Stimulated activated naive CD4-positive, alpha-beta T cell treated with Interleukin-2 at 50 U/mL for 16 hours (primary cell): Measurements from ENCODE around the gene NELFB.

Experiments used
- DNase-seq: peaks from one replicate; lab custom pipeline; 2025; lab: John Stamatoyannopoulos, UW

NELFB gene

DNA sequence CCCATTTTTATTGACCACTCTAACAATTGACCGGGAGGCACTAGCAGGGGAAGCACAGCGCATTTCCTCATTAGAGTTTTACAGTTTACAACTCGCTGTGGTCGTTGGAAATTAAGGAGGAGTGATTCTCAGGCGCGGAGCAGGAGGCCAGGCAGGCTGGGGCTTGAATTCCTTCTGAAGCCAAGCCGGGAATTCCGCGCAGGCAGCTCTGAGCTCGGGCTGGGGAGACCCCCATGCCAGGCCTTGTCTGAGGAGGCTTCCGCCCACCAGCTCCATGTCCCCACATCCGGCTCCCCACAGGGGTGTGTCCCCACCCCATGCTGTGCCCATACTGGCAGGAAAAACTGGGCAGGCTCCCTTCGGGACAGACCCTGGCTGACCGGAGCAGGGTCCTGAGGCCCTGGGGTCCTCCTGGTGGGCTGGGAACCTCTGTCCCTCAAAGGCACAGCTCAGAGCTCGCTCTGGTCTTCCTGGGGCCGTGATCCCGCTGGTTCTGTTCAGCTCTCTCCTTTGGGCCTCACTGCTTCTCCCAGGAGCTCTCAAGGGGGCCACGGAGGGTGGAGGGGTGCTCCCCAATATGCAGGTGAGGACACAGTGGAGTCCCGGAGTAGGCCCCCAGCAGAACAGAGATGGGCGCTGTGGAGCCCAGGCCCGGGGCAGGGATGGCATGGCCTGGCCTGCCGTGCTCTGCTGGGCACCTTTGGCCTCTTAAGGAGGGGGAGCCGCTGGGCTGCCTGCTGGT lies 48.2 kb downstream of the NELFB start:
- no peak for DNase-seq

DNA sequence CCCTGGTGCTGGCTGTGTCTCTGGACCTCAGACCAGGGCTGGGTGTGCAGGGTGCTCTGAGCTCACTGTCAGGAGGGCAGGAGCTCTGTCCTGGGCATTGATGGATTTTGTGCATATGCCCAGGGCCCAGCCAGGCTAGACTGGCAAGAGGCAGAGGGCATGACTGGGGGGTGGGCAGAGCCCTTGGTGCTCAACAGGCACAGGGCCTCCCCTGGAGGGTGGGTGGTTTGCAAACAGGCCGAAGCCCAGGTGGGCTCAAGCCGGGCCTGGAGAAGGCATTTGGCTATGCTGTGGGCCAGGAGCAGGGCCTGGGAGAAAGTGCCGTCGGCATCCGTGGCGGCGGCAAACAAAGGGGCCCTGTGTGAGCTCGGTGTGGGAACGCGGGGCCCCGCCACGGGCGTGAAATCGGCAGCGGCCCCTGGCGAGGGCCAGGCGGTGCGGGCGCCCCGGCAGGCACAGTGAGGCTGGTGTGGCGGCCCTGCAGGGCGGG lies 48.8 kb downstream of the NELFB start:
- no peak for DNase-seq

DNA sequence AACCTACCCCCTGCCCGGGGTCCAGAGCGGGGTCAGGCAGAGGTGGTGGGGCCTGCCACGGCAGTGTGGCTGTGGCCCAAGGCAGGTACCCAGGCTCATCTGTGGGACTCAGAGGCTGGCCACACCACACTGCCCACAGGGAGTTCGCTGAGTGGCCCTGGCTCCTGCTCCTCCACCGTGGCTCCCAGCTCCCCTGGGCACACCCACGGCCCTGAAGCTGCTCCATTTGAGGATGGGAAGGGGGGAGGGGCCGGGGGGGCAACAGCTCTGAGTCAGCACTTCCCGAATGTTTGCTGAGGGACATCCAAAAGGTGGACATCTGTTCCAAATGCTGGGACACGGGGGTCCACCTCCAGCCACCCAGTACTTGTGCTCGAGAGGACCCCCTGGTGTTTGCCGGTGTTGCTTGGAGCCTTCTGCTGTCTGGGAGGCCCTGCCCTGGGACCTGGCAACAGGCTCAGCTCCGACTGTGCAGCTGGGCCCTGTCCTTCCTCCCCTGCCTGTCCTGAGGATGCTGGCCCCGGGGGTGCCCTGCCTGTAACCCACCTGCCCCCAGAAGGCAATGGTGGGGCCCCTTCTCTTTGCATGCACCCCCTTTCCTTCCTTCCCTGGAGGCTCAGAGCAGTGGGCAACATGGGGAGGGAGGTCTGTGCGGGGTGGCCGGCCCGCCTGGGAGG lies 49.4 kb downstream of the NELFB start:
- DNase-seq, result no peak

DNA sequence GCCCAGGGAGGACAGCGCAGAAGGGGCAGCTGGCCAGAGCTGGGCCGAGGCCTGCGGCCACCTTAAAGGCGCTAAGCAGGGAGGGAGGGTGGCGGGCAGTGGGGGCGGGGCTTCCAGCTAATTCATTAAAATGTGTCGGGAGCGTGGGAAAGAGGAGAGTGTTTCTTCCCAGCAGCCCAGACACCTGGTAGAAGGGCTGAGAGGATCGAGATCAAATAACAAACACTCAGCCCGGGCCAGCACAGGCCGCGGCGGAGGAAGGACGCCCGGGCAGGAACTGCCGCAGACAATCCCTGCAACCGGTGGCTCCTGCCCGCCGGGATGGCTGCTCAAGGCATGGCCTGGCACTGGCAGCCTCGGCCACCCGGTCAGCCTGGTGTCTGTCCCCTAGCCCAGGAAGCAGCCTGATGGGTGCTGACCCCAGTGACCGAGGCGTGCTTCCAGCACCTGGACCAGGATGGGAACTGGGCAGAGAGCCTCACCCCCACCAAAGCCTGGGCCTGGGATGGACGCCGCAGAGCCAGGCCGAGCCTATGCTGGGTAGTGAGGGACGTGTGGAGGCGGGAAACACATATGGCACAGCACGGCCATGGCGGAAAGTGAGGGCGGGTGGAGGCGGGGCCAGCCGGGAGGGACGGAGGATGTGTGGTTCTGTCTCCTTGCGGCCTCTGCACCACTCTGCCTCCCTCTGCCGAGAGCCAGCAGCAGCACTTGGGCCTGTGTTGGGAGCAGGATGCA lies 50.1 kb downstream of the NELFB start:
- peak; percentile 41 for DNase-seq

DNA sequence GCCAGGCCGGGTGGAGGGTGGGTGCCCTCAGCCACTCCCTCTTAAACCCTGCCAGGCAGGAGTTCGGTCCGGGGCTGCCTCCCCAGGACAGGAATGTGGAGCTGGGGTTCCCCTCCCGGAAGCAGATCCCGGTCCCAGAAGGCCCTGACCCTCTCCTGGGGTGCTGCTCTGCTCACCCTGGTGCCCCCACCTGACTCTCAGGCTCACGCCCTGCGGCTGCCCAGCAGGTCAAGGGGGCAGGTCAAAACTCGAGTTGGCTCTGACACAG lies 50.6 kb downstream of the NELFB start:
- no peak for DNase-seq

DNA sequence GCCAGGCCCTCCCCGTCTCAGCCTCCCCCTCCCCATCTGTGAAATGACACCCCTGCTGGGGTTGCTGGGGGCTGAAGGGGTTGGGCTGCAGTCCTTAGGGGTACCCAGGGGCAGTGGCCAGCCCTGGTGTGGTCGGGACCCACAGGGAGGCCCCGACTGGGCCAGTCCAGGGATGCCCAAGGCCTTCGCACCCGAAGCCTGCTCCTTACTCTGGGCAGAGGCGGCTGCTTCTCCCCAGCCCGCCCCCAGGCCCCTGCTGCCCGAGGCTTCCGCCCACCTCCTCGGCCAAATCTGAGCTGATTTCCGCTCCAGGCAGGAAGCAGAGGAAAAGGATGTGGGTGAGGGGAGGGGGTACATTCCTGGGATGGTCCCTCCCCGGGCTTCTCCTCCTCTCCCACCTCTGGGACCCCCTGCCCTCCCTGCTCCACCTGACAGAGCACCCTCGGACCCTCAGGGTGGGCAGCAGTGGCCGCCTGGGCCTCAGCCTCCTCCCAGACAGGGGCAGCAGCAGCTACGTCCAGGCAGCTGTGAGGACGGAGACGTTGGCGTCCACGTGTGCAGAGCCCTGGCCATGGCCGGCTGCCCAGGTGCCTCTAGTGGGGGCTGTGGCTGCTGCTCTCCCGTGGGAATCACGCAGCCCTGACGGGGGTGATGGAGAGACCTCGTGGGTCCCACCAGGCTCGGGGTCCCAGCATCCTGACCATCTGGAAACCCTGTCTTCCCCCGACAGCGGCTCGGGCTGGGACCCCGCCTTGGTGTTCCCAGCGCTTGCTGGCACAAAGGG lies 51.1 kb downstream of the NELFB start:
- no peak for DNase-seq

DNA sequence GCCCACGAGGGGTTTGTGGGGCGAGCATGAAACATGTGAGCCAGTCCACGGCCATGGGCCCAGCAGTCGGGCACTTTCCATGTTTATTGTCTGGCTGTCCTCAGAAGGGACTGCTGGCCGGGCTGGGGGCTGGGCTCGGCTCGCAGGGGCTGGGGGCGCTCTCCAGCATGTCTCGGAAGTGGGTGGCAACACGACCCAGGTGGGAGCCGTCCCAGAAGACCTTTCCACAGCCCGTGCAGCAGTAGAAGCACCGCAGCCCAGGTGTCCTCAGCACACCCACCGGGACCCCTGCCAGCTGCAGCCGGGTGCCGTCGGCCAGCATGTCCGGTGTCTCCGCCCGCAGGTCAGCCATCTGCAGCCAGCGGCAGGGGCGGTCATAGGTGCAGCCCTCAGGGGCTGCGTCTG lies 51.7 kb downstream of the NELFB start:
- DNase-seq, result no peak

DNA sequence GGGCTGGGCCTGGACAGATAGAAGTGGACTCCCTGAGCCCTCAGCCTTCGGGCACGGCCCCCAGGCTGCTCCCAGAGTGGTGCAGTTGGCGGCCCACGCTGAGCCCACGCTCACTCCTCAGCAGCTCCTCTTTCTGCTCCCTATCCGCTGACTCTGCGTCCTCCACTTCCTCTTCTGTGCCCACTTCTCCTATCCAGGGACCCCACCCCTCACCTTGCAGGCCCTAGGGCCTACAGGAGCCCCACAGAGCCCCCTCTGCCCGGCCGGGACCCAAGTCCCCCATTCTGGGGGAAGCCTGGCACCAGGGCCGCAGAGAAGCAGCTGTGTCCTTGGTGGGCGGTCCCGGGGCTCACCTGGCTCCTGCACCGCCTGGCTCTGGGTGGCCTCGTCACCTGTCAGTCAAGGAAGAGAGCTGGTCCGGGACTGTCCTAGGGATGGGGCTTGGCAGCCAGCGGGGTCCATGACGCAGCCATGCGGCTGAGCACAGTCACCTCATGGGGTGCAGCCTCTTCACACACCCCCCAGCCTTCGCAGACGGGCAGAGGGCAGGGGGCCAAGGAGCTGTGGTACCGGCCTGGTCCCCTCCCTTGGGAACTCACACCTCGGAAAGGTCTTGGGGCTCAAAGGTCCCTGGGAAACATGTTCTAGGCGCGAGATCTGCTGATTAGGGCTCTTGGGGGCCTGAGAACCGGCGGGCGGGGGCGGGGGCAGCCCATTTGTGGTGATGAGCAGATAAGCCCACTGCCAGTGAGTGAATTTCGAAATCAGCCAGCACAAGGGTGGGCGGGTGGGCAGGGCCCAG lies 52.3 kb downstream of the NELFB start:
- DNase-seq, result no peak

DNA sequence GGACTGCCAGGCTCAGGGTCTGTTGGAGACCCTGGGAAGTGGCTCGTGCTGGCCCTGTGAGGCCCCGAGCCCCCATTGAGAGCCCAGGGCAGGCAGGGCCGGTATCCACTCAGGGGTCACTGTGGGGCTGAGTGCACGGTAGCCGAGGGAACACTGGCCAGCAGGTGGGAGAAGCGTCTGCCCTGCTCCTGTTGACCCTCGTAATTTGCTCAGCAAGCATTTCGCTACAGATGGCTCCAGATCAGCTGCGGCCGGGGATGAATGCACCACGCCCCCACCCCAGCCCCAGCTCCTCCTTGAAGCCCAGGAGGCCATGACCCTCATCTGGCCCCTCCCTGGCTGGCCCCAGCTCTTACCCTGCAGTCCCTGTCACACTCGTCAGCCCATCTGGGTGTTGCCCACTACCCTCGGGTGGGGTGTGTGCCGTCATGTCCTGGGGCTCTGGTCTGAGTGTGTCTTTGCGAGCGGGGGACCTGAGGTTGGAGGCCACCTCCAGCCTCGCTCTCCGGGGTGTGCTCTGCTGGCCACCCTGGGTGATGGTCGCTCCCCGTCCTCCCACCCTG lies 53.0 kb downstream of the NELFB start:
- no peak for DNase-seq

DNA sequence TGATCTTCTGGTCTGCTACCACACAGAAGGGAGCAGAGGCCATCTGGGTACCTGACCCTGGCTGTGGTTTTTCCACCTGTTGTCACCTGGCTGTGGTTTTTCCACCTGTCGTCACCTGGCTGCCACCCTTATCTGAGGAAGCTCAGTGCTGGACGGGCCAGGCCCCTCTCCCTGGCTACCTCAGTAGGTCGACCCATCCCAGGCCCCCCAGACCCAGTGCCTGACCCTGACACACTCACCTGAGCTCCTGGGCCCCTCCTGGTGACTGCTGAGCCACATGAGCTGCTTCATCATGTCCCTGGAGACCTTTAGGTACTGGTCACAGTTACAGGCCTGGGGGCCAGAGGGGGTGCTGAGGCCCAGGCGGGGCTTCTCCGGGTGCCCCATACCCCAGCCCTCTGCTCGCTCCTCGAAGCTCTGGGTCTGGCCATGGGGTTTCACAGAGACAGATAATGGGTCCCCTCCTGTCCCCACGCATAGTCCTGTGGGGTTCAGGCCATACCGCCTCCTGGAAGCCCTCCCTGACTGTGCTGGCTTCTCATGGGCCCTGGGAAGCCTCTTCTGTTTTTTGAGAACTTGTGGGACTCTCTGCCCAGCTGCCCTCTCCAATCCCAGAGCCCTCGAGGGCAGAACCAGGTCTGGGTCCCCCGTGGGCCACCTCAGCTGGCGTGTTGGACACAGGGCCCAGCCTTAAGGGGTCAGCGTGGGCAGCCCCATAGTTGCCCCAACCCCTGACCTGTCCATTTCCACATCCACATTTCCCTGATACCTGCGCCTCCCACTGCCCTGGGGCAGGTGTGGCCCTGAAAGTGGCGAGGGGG lies 54.5 kb downstream of the NELFB start:
- DNase-seq, result no peak

DNA sequence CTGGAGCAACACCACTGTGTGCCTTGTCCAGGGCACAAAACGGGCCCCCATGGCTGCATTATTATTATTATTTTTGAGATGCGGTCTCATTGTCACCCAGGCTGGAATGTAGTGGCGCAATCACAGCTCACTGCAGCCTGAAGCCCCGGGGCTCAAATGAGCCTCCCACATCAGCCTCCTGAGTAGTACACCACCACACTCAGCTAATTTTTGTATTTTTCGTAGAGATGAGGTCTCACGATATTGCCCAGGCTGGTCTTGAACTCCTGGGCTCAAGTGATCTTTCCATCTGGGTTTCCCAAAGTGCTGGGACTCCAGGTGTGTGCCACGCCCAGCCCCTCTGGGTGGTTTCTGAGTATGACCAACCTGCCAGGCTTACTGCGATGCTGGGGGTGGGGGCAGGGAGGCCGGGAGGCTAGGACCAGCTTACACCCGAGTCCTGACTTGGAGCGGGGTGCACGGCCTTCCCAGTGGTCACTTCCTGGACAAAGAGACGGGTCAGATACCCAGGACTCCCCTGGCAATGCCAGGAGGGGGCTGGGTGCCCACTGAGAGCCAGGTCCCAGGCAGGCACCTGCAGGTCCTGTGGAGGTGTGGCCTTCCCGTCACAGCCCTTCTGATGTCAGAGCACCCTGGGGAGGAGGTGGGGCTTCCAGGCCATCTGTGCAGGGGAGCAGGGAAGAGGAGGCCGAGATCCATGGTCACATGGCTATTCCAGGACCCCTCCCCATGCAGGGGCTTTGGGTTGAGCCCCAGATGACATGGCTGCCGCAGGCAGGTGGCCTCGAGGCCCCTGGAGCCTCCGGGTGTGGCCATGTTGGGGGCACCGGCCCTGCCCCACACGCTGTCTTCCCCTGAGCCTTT lies 55.3 kb downstream of the NELFB start:
- no peak for DNase-seq

DNA sequence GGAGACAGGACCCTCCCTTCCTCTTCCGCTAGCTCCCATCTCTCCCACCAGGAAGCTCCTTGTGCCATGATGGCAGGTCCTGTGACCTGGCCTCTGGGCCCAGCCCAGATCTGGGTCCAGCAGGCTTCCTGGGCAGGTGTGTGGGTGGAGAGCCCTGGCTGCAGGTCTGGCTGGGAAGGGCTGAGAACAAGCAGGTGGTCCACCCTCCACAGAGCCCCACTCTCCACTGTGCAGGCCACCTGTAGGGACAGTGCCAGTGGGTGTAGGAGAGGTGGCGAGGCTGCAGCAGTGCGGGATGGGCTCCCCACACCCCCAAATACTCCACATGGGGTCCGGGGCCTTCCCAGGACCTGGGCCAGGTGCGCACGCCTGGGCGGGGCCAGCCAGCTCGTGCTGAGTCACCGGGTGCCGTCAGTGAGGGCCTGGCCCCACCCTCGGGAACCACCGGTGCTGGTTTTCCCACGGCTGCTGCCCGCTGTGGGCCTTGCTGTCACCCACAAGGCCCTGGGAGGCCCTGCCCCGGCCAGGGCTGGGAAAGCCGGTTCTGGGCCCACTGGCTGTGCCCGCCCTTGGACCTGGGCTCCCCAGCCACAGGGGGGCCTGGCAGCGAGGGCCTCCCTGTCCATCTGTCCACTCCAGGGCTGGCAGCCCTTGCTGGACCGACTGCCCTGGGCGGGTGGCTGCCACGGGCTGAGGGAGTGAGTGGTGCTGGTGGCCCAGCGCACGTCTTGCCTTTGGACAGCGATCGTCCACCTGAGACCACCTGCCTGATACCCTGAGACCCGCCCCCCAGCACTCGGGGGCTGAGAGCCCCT lies 56.3 kb downstream of the NELFB start:
- DNase-seq, result no peak

DNA sequence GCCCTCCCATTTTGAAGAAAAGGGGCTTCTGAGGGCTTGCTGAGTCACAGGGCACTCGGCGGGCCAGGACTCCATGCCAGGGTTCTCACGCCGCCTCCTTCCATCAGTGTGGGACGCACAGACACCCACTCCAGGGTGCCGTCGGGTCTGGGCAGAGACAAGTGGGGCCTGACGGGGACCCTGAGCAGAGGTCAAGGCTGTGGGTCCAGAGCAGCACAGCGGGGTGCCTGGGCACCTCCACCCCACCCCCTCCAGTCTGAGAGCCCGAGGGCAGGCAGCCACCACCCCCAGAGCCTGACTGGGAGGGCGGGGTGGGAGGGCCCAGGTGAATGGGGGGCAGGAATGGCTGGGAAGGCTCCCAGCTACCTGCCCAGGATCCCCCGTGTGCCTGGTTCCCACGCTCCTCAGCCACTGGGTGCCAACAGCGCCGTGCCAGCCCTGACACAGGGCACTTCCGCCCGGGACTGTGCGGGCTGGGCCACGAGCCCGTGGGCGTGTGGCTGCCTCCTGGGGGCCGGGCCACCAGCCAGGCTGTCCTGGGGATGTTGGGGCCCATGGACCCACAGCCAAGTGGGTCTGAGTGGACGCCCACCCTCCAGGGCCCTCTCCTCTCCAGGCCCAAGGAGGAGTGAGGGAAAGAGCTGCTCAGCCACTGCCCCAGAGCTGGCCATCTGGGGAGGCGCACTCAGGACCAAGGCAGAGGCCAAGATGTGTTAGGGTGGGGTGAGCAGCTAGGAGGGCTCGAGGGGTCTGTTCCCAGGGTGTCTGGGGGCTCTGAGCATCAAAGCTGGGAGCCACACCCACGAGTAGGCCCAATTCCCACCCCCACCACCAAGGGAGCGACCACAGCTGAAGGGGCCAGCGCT lies 57.1 kb downstream of the NELFB start:
- DNase-seq, result no peak

DNA sequence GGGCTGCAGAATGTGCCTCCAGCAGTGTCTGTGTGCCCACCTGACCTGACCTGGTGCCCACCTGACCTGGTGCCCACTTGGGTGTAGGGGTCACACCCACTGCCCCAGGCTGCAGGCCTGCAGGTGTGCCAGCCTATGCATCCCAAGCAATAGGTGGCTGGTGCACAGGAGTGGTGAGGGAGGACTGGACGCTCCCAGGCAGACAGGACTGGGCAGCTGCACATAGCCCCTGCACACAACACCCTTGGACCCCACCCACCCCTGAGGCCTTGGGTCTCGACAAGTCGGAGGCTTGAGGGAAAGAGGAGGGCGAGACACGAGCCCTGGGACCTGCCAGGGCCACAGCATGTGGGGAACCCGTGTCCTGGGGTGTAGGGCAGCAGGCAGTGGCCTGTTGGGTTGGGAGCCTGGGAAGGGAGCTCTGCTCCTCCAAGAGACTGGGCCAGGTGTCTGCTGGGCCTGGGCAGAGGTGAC lies 57.8 kb downstream of the NELFB start:
- DNase-seq, result no peak

DNA sequence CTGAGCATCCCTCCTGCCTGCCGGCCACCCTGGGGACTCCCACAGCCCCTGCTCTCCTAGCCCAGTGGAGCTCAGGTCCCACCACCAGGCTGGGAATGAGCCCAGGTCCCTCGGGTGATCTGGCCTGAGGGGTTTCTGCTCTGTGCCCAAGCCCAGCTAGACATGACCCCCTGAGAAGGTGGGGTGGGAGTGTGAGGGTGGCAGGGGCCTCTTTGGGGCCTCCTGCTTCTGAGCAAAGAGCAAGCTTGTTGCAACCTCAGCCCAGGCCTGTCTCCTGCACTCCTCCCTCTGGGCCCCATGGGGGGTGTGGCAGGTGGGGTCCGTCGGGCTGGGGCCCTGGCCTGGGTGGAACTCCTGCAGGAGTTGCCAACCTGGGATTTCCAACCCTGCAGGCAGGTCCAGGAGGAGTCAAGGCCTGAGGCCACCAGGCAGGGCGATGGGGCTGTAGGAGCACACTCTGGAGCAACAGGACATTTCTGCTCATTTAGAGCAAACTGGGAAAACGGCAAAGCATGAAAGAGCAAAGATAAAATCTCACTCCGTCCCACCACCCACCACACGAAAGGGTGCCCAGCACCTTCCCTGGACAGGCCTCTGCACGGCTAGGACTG lies 58.3 kb downstream of the NELFB start:
- DNase-seq, result no peak

DNA sequence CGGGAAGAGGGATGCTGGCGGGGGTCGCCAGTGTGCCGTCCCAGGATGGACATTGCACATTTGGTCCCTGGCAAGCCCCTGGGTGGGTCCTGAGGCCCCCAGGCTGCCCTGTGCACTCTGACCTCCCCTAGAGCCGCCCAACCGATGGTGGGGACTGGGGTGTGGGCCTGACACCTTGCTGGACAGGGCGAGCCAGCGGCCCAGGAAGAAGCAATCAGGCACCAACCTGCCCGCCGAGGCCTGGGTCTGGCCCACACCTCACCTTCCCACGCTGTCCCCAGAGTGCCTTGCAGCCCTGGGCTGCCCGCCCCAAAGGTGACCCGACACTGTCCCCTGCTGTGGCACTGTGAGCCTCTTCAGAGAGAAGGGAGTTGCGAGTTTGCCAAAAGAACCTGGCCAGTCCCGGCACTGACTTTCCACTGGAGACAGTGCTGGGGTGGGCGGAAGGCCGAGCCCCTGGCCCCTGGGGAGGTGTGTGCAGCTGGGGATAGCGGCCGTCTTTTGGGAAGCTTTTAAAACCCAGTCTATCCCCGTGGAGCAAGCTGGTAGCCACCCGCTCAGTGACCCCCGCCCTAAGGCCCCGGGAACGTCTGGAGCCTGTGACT lies 58.9 kb downstream of the NELFB start:
- no peak for DNase-seq
